ENCODE results near the gene PLEK. TPM values are rescaled to one million over a fixed set of nuclear protein-coding genes. Genes with fewer than 3 reads are reported as not detected.

PLEK gene
- polyA plus RNA-seq, 1 donor from 2014 or later: 0.07 TPM

GRCh38 chr2:68330691-68331090, 34.4 kb upstream of the PLEK start:
- Histone ChIP-seq H3K9me2 (ENCODE audit: insufficient read depth, low read length) (no peaks in the 10 kb centered on the region), H3F3A (ENCODE audit: insufficient read depth, low read length, poor library complexity, severe bottlenecking) (no peaks in the 10 kb centered on the region), H3K36me3 (ENCODE audit: insufficient read depth, low read length) (no peaks in the 10 kb centered on the region), H3K27me3 (ENCODE audit: insufficient read depth, low read depth, low read length) (no peaks in the 10 kb centered on the region), H3K4me2 (ENCODE audit: low read length) (no peak overlapping the region), H3K27ac (ENCODE audit: low read length) (no peak overlapping the region), H3K4me3 (ENCODE audit: low read length) (no peak overlapping the region), H3K9me3 (ENCODE audit: low read length) (no peaks in the 10 kb centered on the region), H3K9ac (ENCODE audit: low read length) (no peak overlapping the region), H3K79me2 (replicated peaks; ENCODE audit: insufficient read depth, low read length) (no peaks in the 10 kb centered on the region), H4K20me1 (ENCODE audit: insufficient read depth) (no peaks in the 10 kb centered on the region), H2AFZ (ENCODE audit: low read depth, low read length) (no peak overlapping the region)
- no peak for TF ChIP-seq EP300 (conservative IDR thresholded peaks at IDR 0.05; ENCODE audit: poor library complexity, severe bottlenecking)
- no peak for TF ChIP-seq SMC3 (conservative IDR thresholded peaks at IDR 0.05; ENCODE audit: poor library complexity)
- TF ChIP-seq EZH2 (IDR thresholded peaks at IDR 0.05; ENCODE audit: borderline replicate concordance, insufficient read depth, low read length, poor library complexity, severe bottlenecking): no peak
- TF ChIP-seq REST (IDR thresholded peaks at IDR 0.05; ENCODE audit: borderline replicate concordance): no peak
- no peak for TF ChIP-seq POLR2AphosphoS5 (IDR thresholded peaks at IDR 0.05)
- TF ChIP-seq CTCF (IDR thresholded peaks at IDR 0.05; ENCODE audit: poor library complexity, severe bottlenecking): no peak
- no peak for TF ChIP-seq TAF1 (IDR thresholded peaks at IDR 0.05; ENCODE audit: low read depth)
- TF ChIP-seq RAD21 (conservative IDR thresholded peaks at IDR 0.05): no peak
- TF ChIP-seq MXI1 (conservative IDR thresholded peaks at IDR 0.05; ENCODE audit: poor library complexity, severe bottlenecking): no peak

- H2AFZ ChIP-seq (ENCODE audit: low read depth, low read length): no peak overlapping the region
- no peak for TF ChIP-seq SMC3 (conservative IDR thresholded peaks at IDR 0.05; ENCODE audit: poor library complexity)
- TF ChIP-seq RAD21 (conservative IDR thresholded peaks at IDR 0.05): no peak
- no peaks in the 10 kb centered on the region for H3K9me3 ChIP-seq (ENCODE audit: low read length)
- no peak overlapping the region for H3K4me3 ChIP-seq (ENCODE audit: low read length)
- no peak overlapping the region for H3K9ac ChIP-seq (ENCODE audit: low read length)
- no peaks in the 10 kb centered on the region for H4K20me1 ChIP-seq (ENCODE audit: insufficient read depth)
- no peaks in the 10 kb centered on the region for H3K79me2 ChIP-seq (replicated peaks; ENCODE audit: insufficient read depth, low read length)
- no peak overlapping the region for H3K27ac ChIP-seq (ENCODE audit: low read length)
- no peaks in the 10 kb centered on the region for H3K9me2 ChIP-seq (ENCODE audit: insufficient read depth, low read length)
- H3K36me3 ChIP-seq (ENCODE audit: insufficient read depth, low read length): no peaks in the 10 kb centered on the region
- no peaks in the 10 kb centered on the region for H3F3A ChIP-seq (ENCODE audit: insufficient read depth, low read length, poor library complexity, severe bottlenecking)
- H3K27me3 ChIP-seq (ENCODE audit: insufficient read depth, low read depth, low read length): no peaks in the 10 kb centered on the region
- no peak overlapping the region for H3K4me2 ChIP-seq (ENCODE audit: low read length)
Observed at GRCh38 chr2:68333009-68333408, 32.1 kb upstream of the PLEK start.

- Histone ChIP-seq H3K79me2 (replicated peaks; ENCODE audit: insufficient read depth, low read length) (no peaks in the 10 kb centered on the region), H3K27ac (ENCODE audit: low read length) (no peak overlapping the region), H3K9ac (ENCODE audit: low read length) (no peak overlapping the region), H3F3A (ENCODE audit: insufficient read depth, low read length, poor library complexity, severe bottlenecking) (no peaks in the 10 kb centered on the region), H4K20me1 (ENCODE audit: insufficient read depth) (no peaks in the 10 kb centered on the region), H3K4me3 (ENCODE audit: low read length) (no peak overlapping the region), H3K27me3 (ENCODE audit: insufficient read depth, low read depth, low read length) (no peaks in the 10 kb centered on the region), H3K36me3 (ENCODE audit: insufficient read depth, low read length) (no peaks in the 10 kb centered on the region), H3K9me3 (ENCODE audit: low read length) (no peaks in the 10 kb centered on the region), H3K9me2 (ENCODE audit: insufficient read depth, low read length) (no peaks in the 10 kb centered on the region), H2AFZ (ENCODE audit: low read depth, low read length) (no peak overlapping the region), H3K4me2 (ENCODE audit: low read length) (no peak overlapping the region)
- TF ChIP-seq CTCF (IDR thresholded peaks at IDR 0.05; ENCODE audit: poor library complexity, severe bottlenecking): no peak
- no peak for TF ChIP-seq EP300 (conservative IDR thresholded peaks at IDR 0.05; ENCODE audit: poor library complexity, severe bottlenecking)
- TF ChIP-seq TAF1 (IDR thresholded peaks at IDR 0.05; ENCODE audit: low read depth): no peak
- no peak for TF ChIP-seq SMC3 (conservative IDR thresholded peaks at IDR 0.05; ENCODE audit: poor library complexity)
- TF ChIP-seq REST (IDR thresholded peaks at IDR 0.05; ENCODE audit: borderline replicate concordance): no peak
- no peak for TF ChIP-seq EZH2 (IDR thresholded peaks at IDR 0.05; ENCODE audit: borderline replicate concordance, insufficient read depth, low read length, poor library complexity, severe bottlenecking)
- TF ChIP-seq RAD21 (conservative IDR thresholded peaks at IDR 0.05): no peak
- no peak for TF ChIP-seq POLR2AphosphoS5 (IDR thresholded peaks at IDR 0.05)
- TF ChIP-seq MXI1 (conservative IDR thresholded peaks at IDR 0.05; ENCODE audit: poor library complexity, severe bottlenecking): no peak
Observed at GRCh38 chr2:68333931-68334330, 31.2 kb upstream of the PLEK start.
